A673 (cell line): ENCODE results near the gene AQP12A.
"Not testable (repeated sequence)": the region's sequence is repeated elsewhere in the genome, so short reads cannot be mapped to it uniquely, and the experiment has no call there.

Experiments used
- CTCF ChIP-seq: fragments of 300-800, 200-600 bp; sonication (generic); conservative IDR thresholded peaks from 2 replicates; pipeline ENCODE4 v1.5.1; 2017; ENCODE audit warnings: low read depth, mild to moderate bottlenecking, antibody characterized with exemption, low read length, moderate library complexity, mixed read lengths
- EZH2 ChIP-seq: fragments of 200-600 bp; sonication (generic); IDR thresholded peaks from 2 replicates; pipeline ENCODE4 v1.6.1; 2017; ENCODE audit warnings: borderline replicate concordance, low read depth, mild to moderate bottlenecking, mixed read lengths, antibody characterized with exemption, low read length; ENCODE audit not compliant: poor library complexity, severe bottlenecking

- not testable (repeated sequence) for TF ChIP-seq CTCF, EZH2
Measured at GRCh38 chr2:240691075-240691427, 615 bp upstream of the AQP12A start.
